GM21723 (cell line): ENCODE measurements around the gene WLS.
"Not testable (repeated sequence)": the region's sequence is repeated elsewhere in the genome, so short reads cannot be mapped to it uniquely, and the experiment has no call there.

Experiments
- ATAC-seq: cut with Tn5 transposase; IDR thresholded peaks from one replicate; pipeline ENCODE4 v1.9.1; 2021; ENCODE audit warnings: mild to moderate bottlenecking, moderate library complexity; ENCODE audit not compliant: unreplicated experiment

Gene WLS

GRCh38 chr1:68232289-68233148, at the start of gene WLS:
Gene WLS (minus strand): TSS chr1:68232523. CDS start chr1:68232299, 224 bp downstream.
- no peak for ATAC-seq

- ATAC-seq: no peak
These were observed 48.0 kb upstream of the WLS start for GRCh38 chr1:68280286-68280685.

GRCh38 chr1:68279846-68280245, 47.5 kb upstream of the WLS start:
- no peak for ATAC-seq

- no peak for ATAC-seq
These were observed 45.9 kb upstream of the WLS start for GRCh38 chr1:68278221-68278620.

- no peak for ATAC-seq
These were observed 44.1 kb upstream of the WLS start for GRCh38 chr1:68276448-68276847.

GRCh38 chr1:68273530-68273929, 41.2 kb upstream of the WLS start:
- no peak for ATAC-seq

- no peak for ATAC-seq
These were observed 39.3 kb upstream of the WLS start for GRCh38 chr1:68271596-68271995.

- no peak for ATAC-seq
These were observed 38.6 kb upstream of the WLS start for GRCh38 chr1:68270951-68271350.

GRCh38 chr1:68269637-68270430, 37.5 kb upstream of the WLS start:
- ATAC-seq: no peak

GRCh38 chr1:68268896-68269483, 36.7 kb upstream of the WLS start:
- ATAC-seq: no peak

- not testable (repeated sequence) for ATAC-seq
These were observed 24.5 kb upstream of the WLS start for GRCh38 chr1:68256824-68257223.

GRCh38 chr1:68255301-68255700, 23.0 kb upstream of the WLS start:
- no peak for ATAC-seq

- no peak for ATAC-seq
These were observed 22.4 kb upstream of the WLS start for GRCh38 chr1:68254667-68255226.

- no peak for ATAC-seq
These were observed 4.7 kb upstream of the WLS start for GRCh38 chr1:68237040-68237439.

- no peak for ATAC-seq
These were observed 1.8 kb upstream of the WLS start for GRCh38 chr1:68234094-68234493.

- no peak for ATAC-seq
These were observed 879 bp upstream of the WLS start for GRCh38 chr1:68233202-68233601.

- ATAC-seq: no peak
These were observed 565 bp downstream of the WLS start for GRCh38 chr1:68231627-68232288.

GRCh38 chr1:68230901-68231626, 1.3 kb downstream of the WLS start:
- no peak for ATAC-seq

GRCh38 chr1:68230484-68230802, 1.9 kb downstream of the WLS start:
- ATAC-seq: no peak
